GM19438 (cell line): ENCODE measurements around the gene PPP1R13B.
"Not testable (repeated sequence)": the region's sequence is repeated elsewhere in the genome, so short reads cannot be mapped to it uniquely, and the experiment has no call there.

Source experiments
- ATAC-seq: cut with Tn5 transposase; IDR thresholded peaks from one replicate; pipeline ENCODE4 v1.9.1; 2021; ENCODE audit warnings: low read depth; ENCODE audit not compliant: unreplicated experiment

Gene PPP1R13B

DNA sequence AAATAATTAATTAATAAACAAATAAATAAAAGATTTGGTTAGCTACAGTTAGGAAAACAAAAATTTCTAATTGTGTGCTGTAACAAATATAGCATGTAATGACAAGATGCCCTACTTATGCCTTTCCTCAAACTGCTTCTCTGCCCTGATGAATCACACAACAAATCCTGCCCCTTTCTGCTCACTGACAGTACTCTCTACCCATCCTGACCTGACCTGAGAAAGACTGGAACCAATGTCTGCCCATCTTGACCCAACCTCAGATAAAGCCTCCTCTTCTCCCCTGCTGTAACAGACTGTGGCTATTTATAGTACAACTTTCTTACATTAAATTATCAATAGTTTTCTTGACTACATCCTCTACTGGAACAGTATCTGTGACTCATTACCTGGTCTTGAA, 43.7 kb downstream of the PPP1R13B start:
- ATAC-seq, result no peak

DNA sequence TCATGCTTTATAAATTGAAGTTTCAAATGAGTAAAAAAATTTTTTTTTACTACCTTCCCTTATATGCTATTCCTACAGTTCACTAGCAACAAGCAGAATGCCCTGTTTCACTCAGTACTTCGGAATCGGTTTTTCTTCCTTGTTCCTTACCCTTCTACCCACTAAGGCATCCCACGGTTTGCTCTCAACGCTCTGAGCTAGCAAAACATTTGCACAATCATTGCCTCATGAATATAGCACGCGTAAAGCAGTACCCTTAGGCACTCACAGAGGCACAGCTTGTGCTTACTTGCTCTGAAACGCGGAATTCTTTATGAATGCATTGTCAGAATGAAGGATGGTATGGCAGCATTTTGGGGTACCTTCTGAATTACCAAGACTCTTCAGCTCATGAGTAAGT, 45.0 kb downstream of the PPP1R13B start:
- no peak for ATAC-seq

DNA sequence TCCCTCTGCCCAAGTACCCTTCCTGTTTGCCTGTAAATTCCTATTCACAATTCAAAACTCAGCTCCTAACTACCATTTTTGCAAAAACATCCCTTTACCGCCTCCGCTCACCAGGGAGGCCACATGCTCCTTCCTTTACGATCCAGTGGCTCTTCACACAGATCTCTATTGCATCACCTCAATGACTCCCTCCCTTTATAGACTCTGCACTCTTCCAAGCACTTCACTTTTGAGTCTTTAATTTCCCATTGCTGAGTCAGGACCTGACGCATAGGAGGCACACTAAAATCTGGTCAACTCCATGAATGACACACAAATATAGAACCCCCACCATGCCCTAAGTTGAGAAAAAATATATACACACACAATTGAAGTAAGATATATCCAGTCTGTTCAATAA, 45.9 kb downstream of the PPP1R13B start:
- no peak for ATAC-seq

DNA sequence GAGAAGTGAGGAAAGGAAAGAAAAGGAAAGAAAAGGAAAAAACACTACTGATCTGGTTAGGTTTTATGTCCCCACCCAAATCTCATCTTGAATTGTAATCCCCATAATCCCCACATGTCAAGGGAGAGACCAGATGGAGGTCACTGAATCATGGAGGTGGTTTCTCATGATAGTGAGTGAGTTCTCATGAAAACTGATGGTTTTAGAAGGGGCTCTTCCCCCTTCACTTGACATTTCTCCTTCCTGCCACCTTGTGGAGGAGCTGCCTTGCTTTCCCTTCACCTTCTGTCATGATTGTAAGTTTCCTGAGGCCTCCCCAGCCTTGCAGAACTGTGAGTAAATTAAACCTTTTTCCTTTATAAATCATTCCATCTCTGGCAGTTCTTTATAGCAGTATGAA, 54.2 kb downstream of the PPP1R13B start:
- not testable (repeated sequence) for ATAC-seq

DNA sequence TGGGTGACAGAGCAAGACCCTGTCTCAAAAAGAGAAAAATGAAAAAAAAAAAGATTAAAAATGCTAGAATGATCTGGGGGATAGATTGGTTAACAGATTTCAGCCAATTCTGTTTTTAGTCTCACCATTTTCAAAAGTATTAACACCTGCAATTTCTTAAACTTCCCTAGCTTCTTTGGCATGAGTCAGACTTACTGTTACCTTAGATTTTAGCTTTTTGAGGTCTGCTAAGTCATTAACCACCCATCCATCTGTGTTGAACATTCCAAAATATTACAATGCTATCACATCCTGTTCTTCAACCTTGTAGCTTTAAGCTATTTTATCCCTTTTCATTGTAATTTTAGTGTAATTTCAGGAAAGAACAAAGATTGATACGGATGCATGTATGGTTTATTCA, 59.3 kb downstream of the PPP1R13B start:
- ATAC-seq, result no peak

DNA sequence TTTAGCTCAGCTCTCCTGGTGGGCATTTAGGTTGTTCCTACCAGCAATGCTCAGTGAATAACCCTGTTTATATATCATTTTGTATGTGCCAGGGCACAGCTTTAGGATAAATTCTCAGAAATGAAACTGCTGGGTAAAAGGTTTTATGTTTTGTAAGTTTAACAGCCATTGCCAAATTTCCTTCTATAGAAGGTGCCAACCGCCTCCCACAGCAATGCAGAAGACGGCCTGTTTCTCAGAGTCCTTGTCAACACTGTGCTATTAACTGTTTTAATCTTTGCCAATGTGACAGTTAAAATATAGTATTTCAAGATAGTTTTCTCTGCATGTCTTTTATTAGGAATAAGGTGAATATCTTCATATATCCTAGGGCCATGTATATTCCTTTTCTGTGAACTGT, 65.0 kb downstream of the PPP1R13B start:
- no peak for ATAC-seq

DNA sequence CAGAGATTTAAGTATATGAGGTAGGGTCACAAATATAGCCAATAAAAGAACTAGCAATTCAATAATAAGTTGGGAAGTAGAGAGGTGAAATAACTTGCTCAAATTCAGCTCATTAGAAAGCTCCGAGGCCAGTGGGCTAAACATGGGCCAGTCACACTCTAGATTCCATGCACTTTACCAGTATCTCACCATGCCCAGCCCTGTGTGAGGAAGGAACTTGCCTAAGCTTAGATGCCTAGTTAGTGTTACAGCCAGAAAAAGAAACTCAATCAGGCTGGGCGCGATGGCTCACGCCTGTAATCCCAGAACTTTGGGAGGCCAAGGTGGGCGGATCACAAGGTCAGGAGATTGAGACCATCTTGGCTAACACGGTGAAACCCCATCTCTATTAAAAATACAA, 71.1 kb downstream of the PPP1R13B start:
- ATAC-seq, result not testable (repeated sequence)

DNA sequence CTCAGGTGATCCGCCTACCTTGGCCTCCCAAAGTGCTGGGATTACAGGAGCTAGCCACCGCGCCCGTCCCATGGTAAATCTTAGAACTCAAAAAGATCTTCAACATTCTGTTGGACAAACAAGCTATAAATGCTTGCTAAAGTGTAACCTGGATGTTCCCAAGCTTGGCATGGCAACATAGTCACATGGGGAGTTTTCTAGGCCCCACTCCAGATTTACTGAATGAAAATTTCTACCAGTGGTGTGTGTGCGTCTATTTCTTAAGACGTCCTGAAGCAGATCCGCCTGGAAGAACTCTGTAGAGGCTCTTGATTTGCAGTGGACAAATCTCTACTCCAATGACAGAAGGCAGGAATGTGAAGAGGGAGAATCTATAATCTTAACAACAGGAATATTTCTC, 71.9 kb downstream of the PPP1R13B start:
- ATAC-seq, result no peak

DNA sequence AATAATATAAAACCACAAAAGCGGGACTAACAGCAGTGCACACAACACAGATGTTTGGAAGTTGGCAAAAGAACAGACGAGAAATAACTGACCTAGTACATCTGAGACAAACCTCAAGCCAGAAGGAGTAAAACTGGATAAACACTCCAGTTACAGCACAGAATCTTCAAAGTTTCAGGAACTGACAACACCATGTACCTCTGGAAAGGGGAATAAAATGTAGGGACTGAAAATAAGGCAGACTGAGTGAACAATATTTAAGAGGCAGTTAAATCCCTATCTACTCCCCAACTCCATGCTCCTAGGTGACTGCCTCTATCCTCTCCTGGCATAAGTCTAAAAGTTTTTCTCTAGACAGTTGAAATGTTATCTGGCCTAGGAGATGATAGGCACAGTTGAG, 73.9 kb downstream of the PPP1R13B start:
- ATAC-seq, result no peak

DNA sequence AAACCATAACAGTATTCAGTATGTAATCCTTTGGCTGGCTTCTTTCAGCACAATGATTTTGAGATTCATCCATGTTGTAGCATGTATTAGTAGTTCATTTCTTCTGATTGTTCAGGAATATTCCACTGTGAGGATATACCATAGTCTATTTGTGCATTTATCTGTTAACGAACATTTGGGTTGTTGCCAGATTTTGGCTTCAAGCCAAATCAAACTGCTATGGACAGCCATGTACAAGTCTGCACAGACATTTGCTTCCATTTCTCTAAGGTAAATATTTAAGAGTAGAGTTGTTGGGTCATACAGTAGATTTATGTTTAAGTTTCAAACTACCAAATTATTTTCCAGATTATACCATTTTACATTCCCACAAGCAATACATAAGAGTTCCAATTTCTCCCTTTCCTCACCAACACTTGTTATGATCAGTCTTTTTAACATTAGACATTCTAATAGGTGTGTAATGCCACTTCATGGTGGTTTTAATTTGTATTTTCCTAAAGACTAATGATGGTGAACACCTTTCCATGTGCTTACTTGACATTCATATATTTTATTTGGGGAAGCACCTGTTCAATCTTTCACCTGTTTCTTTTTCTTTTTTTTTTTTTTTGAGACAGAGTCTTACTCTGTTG, 75.2 kb downstream of the PPP1R13B start:
- no peak for ATAC-seq

DNA sequence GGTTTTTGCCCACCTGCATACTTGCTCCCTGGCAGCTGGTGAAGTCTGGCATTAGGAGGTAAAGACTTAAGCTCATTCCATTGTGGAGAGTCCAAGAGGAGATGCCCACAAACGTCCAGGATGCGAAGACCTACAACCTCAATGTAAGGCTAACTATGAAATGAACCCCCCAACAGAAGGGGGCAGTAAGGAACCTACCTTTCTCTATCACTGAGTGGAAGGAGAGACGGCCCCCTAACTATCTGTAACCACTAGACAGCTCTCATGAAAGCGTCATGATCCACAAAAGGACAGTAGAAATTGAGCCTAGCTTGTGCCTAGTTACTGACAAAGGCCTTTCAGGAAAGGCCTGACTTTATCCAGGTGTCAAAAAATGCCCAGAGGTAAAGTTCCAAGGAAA, 76.5 kb downstream of the PPP1R13B start:
- no peak for ATAC-seq

DNA sequence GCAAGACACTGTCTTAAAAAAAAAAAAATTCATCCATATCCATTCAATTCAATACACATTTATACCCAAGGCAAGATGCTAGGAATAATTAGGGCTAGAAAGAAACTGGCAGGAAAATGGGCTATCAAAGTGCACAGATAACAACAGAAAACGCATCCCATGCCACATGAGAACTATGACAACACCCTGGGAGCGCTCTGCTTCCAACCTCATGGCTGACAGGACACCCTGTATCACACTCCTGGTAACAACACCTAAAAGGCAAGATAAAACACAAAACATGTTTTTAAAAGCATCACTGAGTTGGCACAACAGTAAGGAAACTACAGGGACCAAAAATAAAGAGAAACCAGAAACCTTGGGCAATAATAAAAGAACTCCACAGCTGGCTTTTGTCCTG, 76.9 kb downstream of the PPP1R13B start:
- ATAC-seq, result no peak

DNA sequence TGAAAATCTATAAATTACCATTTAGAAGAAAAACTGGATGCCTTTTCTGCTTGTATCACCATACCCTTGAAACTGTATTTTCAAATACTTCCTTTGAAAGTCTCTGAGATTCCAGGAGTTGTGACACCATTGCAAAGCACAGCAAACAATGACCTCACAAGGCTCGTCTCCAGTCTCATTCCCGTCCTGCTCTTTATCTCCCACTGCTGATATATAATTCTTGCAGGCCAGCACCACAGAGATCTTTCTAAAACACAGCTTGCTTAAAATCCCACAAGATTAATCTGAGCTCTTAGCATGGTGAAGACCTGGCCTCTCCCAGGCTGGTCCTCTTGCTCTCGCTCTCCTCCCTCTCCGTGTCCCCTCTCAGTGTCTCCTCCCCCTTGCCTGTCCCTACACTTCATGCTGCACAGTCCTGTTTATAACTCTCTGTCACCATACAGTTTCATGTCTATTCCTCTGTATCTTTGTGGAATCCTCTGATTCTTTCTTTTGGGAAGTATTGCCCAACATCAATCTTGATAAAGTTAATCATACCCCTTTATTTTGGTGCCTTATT, 80.0 kb downstream of the PPP1R13B start:
- no peak for ATAC-seq

DNA sequence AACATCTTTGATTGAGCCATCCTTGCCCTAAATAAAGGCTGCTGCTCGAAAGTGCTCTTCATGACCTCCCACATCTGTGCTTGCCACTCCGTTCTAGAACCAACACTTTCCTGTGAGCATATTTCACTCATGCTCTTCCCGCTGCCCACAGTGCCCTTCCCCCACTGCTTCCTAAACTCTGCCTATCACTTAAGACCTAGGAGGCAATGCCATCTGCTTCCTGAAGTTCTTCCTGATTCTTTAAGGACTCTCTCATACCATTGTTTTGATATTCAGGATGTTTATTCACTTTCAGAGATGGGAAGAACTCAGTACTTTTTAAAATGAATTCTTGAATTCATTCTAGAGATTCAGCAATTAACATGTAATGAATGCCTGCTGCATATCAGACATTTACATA, 81.8 kb downstream of the PPP1R13B start:
- no peak for ATAC-seq

DNA sequence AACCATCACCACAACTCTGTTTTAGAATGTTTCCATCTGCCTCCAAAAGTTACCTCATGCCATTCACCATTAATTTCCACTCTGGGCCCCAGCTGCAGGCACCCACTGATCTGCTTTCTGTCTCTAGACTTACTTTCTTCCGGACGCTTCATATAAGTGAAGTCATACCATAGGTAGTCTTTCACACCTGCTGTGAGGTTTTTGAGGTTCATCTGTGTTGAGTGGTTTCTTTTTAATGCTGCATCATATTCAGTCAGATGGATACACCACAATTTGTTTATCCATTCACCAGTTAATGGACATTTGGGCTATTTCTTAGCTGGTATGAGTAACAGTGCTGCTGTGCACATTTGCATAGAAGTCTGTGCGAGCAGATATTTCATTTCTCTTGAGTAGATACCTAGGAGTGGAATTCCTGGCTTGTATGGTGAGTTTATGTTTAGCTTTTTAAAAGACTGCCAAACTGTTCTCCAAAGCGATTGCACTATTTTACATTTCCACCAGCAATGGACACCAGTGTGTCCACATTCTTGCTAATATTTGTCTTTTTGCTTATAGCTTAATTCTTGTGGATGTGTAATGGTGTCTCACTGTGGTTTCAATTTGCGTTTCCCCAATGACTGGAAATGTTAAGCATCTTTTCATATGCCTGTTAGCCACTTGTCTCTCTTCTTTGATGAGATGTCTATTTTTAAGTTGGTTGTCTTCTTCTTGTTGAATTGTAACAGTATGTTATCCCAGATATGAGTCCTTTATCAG, 83.5 kb downstream of the PPP1R13B start:
- ATAC-seq, result peak; percentile 65

DNA sequence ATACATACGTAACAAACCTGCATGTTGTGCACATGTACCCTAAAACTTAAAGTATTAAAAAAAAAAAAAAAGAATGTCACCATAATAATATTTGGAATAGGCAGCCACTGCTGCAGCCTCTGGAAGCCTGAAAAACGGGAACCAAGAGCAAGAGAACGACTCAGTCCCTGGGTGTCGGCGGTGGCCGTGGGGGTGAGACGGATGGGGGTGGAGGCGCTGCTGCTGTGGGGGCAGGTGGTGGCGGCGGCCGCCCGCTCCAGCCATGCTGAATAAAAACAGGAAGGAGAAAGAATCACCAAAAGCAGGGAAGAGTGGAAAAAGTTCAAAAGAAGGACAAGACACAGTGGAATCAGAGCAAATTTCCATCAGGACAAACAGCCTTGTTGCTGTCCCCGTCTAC, 84.8 kb downstream of the PPP1R13B start:
- no peak for ATAC-seq

DNA sequence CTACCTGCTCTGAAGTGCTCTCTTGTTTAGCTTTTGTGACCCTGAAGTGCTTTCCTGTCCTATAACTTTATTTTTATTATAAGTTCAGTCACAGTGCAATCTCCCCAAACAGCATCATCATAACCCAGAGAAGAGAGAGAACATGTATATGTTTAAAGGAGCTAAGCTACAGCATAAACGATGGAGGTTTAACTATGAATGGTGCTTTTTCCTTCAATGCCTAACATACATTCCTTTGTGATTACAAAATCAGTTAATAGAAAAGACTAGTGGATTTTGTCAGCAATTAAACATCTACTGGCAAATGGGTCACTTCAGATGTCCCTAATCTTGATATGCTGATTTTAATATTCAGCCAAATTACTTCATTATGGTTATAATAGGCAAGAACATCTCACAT, 85.3 kb downstream of the PPP1R13B start:
- ATAC-seq, result no peak

DNA sequence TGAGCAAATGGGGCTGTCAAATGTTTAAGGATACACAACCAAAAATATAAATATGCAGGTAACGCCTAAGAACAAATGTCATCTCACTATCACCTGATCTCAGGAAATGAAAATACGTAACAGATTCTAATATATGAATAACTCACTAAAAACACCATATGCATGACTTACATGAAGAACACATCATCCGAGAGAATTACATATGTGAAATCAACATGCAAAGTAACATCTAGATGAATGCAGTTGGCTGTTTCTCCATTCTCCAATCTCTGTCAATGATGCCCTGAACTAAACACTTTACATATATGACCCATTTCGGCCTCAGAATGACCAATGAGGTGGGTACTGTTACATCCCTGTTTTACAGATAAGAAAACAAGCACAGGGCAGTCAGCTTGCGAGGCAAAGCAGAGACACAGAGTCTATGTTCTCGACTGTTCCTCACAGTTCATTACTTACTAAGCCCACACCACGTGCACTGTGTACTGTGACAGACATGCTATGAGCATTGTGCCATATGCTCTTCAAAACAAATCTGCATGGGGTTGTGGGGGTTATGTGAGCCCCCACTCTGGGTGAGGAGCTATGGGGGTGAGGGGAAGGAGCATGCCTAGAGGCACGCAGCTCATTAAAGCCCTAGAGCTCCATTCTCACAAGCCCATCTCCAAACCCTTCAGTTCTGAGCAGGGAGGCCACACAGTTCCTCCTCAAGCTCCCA, 89.2 kb downstream of the PPP1R13B start:
- ATAC-seq, result no peak

DNA sequence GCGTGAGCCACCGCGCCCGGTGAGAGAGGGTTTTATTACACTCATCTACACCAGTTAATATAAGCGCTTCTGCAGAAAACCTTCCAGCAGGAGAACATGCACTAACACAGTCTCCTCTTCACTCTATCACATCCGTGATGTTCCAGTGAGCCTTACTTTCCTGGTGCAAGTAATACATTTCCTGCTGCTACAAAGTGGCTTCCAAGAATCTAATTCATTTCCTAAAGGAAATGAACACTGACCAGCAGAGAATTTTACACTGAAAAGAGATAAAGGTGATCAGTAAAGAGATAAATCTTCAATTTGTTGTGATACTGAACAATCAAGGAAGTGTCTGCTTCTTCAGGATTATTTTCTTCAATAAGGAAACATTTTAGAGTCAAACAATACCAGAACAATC, 92.3 kb downstream of the PPP1R13B start:
- ATAC-seq, result no peak

DNA sequence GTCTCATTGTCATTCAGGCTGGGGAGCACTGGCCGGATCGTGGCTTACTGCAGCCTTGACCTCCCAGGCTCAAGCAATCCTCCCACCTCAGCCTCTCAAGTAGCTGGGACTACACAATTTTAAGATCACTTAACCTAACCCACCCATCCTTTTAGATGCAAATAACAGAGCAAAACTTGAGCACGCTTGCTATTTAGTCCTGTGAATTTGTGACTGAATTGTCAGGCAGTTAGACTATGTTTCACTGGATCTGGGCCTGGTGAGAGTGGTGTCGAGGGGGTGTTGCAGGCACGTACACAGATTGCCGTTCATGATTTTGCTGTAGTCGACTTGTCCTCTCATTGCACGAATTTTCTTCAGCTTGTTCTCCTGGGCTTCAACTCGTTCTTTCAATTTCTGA, 93.6 kb downstream of the PPP1R13B start:
- no peak for ATAC-seq

DNA sequence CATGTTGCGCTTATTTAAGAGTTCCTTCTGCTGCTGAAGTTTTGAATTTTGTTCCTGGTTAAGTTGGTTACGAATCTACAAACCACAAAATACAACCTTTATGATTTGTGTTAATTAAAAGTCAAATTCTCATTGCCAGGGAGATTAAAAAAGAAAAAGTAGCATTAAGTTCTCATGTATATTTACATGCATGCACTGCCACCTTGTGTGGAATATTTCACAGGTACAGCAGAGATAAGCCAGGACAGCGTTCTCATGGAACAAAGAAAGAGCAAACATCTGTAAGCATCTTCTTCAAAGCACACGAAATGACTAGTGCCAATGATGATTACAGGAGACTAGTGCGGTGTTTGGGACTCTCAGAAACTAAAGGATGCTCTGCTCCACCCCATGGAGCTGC, 97.5 kb downstream of the PPP1R13B start:
- ATAC-seq, result no peak

DNA sequence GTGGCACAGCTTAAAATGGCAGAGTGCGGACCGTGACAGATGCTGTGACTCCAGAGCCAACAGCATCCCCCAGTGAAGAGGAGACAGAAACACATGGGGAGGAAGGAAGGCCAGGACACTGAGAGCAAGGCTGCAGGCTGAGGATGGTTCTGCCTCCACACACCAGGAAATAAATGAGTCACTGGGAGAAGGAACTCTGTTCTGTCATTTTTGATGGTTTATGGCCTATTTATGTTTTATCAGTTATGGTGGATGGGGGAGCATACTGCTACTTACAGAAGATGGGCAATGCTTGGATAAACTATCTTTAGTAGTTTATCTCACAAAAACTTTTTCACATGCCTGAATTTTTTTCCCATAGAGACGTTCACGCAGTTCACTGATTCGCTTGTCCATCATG, 97.9 kb downstream of the PPP1R13B start:
- no peak for ATAC-seq
